K562 (cell line): ENCODE measurements around the gene RHEBL1. TPM values are rescaled to one million over a fixed set of nuclear protein-coding genes. Genes with fewer than 3 reads are reported as not detected.

Source experiments
- ARID3A ChIP-seq: IDR thresholded peaks from 2 replicates; pipeline ENCODE4 v1.6.1; 2012; ENCODE audit warnings: low read depth, low read length, improper control_type of control experiment, borderline replicate concordance
- CBX3 ChIP-seq, 2 experiments: IDR thresholded peaks; 1 replicate in 1 of 2; 2 replicates in 1 of 2; pipeline ENCODE4 v1.6.1; 2012; ENCODE audit warnings: inconsistent platforms in 2 of 2, low read length in 2 of 2, borderline replicate concordance in 1 of 2, control low read depth in 1 of 2
- CBX8 ChIP-seq: fragments of 200-600 bp; sonication (generic); IDR thresholded peaks from 2 replicates; pipeline ENCODE4 v1.6.1; 2012; ENCODE audit warnings: borderline replicate concordance, mixed run types, low read depth, mild to moderate bottlenecking, moderate library complexity, mixed read lengths, low read length, control low read depth, inconsistent platforms; ENCODE audit not compliant: poor library complexity, severe bottlenecking; ENCODE audit errors: extremely low read depth
- CREB3 ChIP-seq: fragments of 450-650 bp; conservative IDR thresholded peaks from 2 replicates; pipeline ENCODE4 v1.6.1; 2016; ENCODE audit warnings: missing genetic modification characterization, low read depth, mild to moderate bottlenecking, missing compliant biosample characterization, moderate library complexity
- E2F3 ChIP-seq: fragments of 250-450 bp; sonication (Bioruptor Pico); IDR thresholded peaks from 2 replicates; pipeline ENCODE4 v1.4.0; 2020; ENCODE audit warnings: mild to moderate bottlenecking
- ELF2 ChIP-seq: fragments of 250-450 bp; sonication (Bioruptor Pico); IDR thresholded peaks from 2 replicates; pipeline ENCODE4 v1.5.0; 2021; ENCODE audit warnings: mild to moderate bottlenecking
- ETV6 ChIP-seq, 3 experiments: fragments of 150-350 bp in 1 of 3; sonication (generic) in 1 of 3; formaldehyde crosslinking in 1 of 3; IDR thresholded peaks; 2 replicates each; pipeline versions ENCODE4 v1.6.1 to v1.8.0; 2014 to 2022; ENCODE audit warnings: borderline replicate concordance in 2 of 3, low read depth in 2 of 3, antibody characterized with exemption in 1 of 3, low read length in 1 of 3, mild to moderate bottlenecking in 1 of 3, missing genetic modification reagents in 1 of 3
- HNRNPH1 ChIP-seq: fragments of 200-400 bp; formaldehyde crosslinking; optimal IDR thresholded peaks from 2 replicates; pipeline ENCODE3; 2017; ENCODE audit warnings: low read depth, mild to moderate bottlenecking, low read length, moderate library complexity
- KLF16 ChIP-seq: IDR thresholded peaks from 2 replicates; pipeline ENCODE4 v1.6.1; 2016; ENCODE audit warnings: antibody characterized with exemption
- MNT ChIP-seq, 2 experiments: fragments of 450-650 bp; conservative IDR thresholded peaks; 2 replicates each; pipeline ENCODE4 v1.6.1; 2017; ENCODE audit warnings: mild to moderate bottlenecking in 2 of 2, moderate library complexity in 2 of 2
- RHOXF2B ChIP-seq: fragments of 250-450 bp; sonication (Bioruptor Pico); conservative IDR thresholded peaks from 2 replicates; pipeline ENCODE4 v1.5.1; 2021
- TCF7L2 ChIP-seq: fragments of 150-350 bp; IDR thresholded peaks from 2 replicates; pipeline ENCODE4 v1.6.1; 2016; ENCODE audit warnings: low read depth, mild to moderate bottlenecking, low read length, moderate library complexity
- TSC22D4 ChIP-seq: fragments of 450-650 bp; IDR thresholded peaks from 2 replicates; pipeline ENCODE4 v1.6.1; 2016; ENCODE audit warnings: missing genetic modification characterization, missing biosample characterization, control low read depth
- USF1 ChIP-seq: sonication (generic); formaldehyde crosslinking; IDR thresholded peaks from 2 replicates; pipeline ENCODE4 v1.9.0; 2022; ENCODE audit warnings: mild to moderate bottlenecking, missing genetic modification reagents
- ZBTB12 ChIP-seq: fragments of 250-450 bp; sonication (Bioruptor Pico); IDR thresholded peaks from 2 replicates; pipeline ENCODE4 v1.4.0; 2020
- ZFP30 ChIP-seq: fragments of 250-450 bp; sonication (Bioruptor Pico); IDR thresholded peaks from 2 replicates; pipeline ENCODE4 v1.8.0; 2022; ENCODE audit warnings: moderate library complexity, mild to moderate bottlenecking, inconsistent platforms, borderline replicate concordance
- ZFPM2 ChIP-seq: fragments of 250-450 bp; sonication (Bioruptor Pico); IDR thresholded peaks from 2 replicates; pipeline ENCODE4 v1.5.1; 2022; ENCODE audit warnings: mild to moderate bottlenecking
- ZNF121 ChIP-seq: sonication (generic); formaldehyde crosslinking; conservative IDR thresholded peaks from 2 replicates; pipeline ENCODE4 v1.8.0; 2022; ENCODE audit warnings: missing genetic modification reagents
- ZNF75A ChIP-seq: fragments of 450-650 bp; formaldehyde crosslinking; IDR thresholded peaks from 2 replicates; pipeline ENCODE4 v1.4.0; 2020; ENCODE audit warnings: mild to moderate bottlenecking
- polyA plus RNA-seq, 8 experiments: library from polyadenylated mRNA; depleted of rRNA in 4 of 8; stranded (reverse) in 5 of 8; unstranded in 3 of 8; fragments of >200 nt; fragmentation: Nextera tagmentation in 2 of 8; fragmentation: Illumina TruSeq in 1 of 8; extraction: Ambion mirVana in 2 of 8; extraction: Trizol in 1 of 8; gene quantifications; 2 replicates each; pipeline versions ENCODE4 v1.2.1 to v1.2.3, GENCODE V29; 2011 to 2014; ENCODE audit warnings: inconsistent platforms in 1 of 8, missing spikeins in 1 of 8
- total RNA-seq, 7 experiments: library from RNA; depleted of rRNA in 6 of 7; stranded (reverse); fragments of >200 nt in 6 of 7; fragmentation: Illumina TruSeq in 2 of 7; extraction: Trizol in 2 of 7; gene quantifications; 2 replicates each; pipeline versions ENCODE4 v1.2.1 to v1.2.3, GENCODE V29; 2011 to 2021; ENCODE audit warnings: low replicate concordance in 1 of 7

RHEBL1 gene
- total and polyA plus RNA-seq, 9 of the 15 experiments (the other 6 are each of a cell fraction or from before 2014, with no cell fraction given): 4.3 to 36.1 (median 8.2) TPM

- no peak for TF ChIP-seq CREB3 (tag)
- TF ChIP-seq RHOXF2B: no peak; the same call in 1 of the 2 replicates
- peak; percentile 79; the same call in 1 of the 2 replicates for TF ChIP-seq ELF2
- no peak for TF ChIP-seq ZFPM2 (CRISPR knock-in tag)
- peak in 1 of 2 experiments; percentile 80; a peak in 1 of 3 replicates for TF ChIP-seq CBX3 (IDR thresholded peaks at IDR 0.05; ENCODE audit: borderline replicate concordance in 1 of 2, low read length in 2 of 2)
- TF ChIP-seq ZNF121 (CRISPR knock-in tag): 0 out of 2 replicates have a peak, but pooled peaks have one; percentile 19
- TF ChIP-seq MNT (conservative IDR thresholded peaks at IDR 0.05): peak; percentile 99
- TF ChIP-seq ZNF75A (CRISPR knock-in tag): no peak
- TF ChIP-seq ETV6 (IDR thresholded peaks at IDR 0.05; ENCODE audit: borderline replicate concordance in 1 of 2, low read depth in 2 of 2, low read length in 1 of 2): 0 out of 4 replicates have a peak, but pooled peaks of 1 of the 2 experiments have one; percentile 54
- no peak for TF ChIP-seq ETV6 (CRISPR knock-in tag; IDR thresholded peaks at IDR 0.05; ENCODE audit: borderline replicate concordance)
- TF ChIP-seq TSC22D4 (tag): no peak
- peak; percentile 85 for TF ChIP-seq ZBTB12 (CRISPR knock-in tag)
- no peak for TF ChIP-seq KLF16
- no peak for TF ChIP-seq TCF7L2
- TF ChIP-seq E2F3: no peak; the same call in 1 of the 2 replicates
- no peak for TF ChIP-seq HNRNPH1
- no peak for TF ChIP-seq CBX8
- TF ChIP-seq USF1 (CRISPR knock-in tag): peak; percentile 80
- no peak for TF ChIP-seq ZFP30
- TF ChIP-seq ARID3A: 0 out of 2 replicates have a peak, but pooled peaks have one; percentile 40
Measured at GRCh38 chr12:49060237-49061156, 9.3 kb downstream of the RHEBL1 start, which contains the start of gene KMT2D (continued).
